Measurements from ENCODE around the gene DGKQ.

The DGKQ gene

DNA sequence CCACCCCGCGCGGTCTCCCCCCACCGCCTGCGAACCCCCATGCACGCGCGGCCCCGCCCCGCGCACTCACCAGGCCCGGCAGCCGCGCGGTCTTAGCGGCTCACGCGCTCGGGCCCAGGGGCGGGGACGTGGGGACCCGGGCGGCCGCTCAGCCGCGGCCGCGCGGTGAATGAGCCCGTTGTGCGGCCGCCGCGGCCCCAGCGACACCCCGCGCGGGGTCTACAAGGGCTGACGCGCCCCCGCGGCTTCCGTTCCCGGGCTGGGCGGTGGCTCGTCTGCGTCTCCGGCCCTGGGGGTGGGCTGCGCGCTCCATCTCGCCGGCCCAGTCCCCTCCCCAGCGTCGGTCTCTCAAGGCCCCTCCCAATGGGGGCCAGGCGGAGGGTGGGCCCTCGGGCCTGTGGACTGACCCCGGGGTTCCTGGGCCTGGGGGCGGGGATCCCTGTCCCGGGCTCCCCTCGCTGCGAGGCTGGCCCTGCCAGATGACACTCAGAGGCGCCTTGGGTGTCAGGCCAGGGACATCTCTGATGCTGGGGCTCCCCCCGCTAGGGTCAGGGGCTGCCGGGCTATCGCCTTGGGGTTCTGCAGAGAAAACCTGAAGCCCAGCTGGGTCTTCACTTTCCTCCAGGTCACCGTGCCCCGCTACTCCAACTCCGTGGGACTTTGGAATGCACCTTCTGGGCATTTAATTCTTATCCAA lies 24.2 kb upstream of the DGKQ start:
- Histone ChIP-seq H3K36me3 (ENCODE audit: control insufficient read depth, insufficient read depth, low read length) (no peaks in the 10 kb centered on the region), H3K27me3 (replicated peaks; ENCODE audit: control insufficient read depth, insufficient read depth, low read length) (peaks cover 5% of the 10 kb centered on the region), H3K4me3 (replicated peaks; ENCODE audit: low read depth, low read length) (no peak overlapping the region)
- no peak for DNase-seq (ENCODE audit: extremely low read depth, insufficient read length)
- no peak for TF ChIP-seq CTCF (IDR thresholded peaks at IDR 0.05; ENCODE audit: insufficient read depth, low read length, poor library complexity, severe bottlenecking)

DNA sequence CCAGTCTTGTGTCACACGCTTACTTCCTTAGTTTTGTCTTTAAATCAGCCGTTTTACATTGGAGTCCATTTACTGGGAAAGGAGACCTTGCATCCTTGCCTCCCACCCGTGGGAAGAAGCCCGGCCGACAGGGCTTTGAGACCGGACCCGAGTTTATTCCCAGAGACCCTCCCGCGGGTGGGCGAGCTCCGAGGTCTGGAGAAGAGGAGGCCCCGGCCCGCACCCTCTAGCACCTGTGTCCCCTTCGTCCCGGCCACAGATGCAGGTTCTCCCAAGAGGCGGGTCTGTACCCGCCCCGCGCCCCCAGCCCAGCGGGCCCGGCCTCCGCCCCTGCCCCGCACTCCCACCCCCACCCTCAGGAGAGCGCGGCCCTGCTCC lies 23.6 kb upstream of the DGKQ start:
- Histone ChIP-seq H3K4me3 (replicated peaks; ENCODE audit: low read depth, low read length) (no peak overlapping the region), H3K27me3 (replicated peaks; ENCODE audit: control insufficient read depth, insufficient read depth, low read length) (peaks cover 5% of the 10 kb centered on the region), H3K36me3 (ENCODE audit: control insufficient read depth, insufficient read depth, low read length) (no peaks in the 10 kb centered on the region; the same call in 1 of the 2 replicates)
- no peak for TF ChIP-seq CTCF (IDR thresholded peaks at IDR 0.05; ENCODE audit: insufficient read depth, low read length, poor library complexity, severe bottlenecking)
- no peak for DNase-seq (ENCODE audit: extremely low read depth, insufficient read length)

- Histone ChIP-seq H3K4me3 (replicated peaks; ENCODE audit: low read depth, low read length) (no peak overlapping the region), H3K36me3 (ENCODE audit: control insufficient read depth, insufficient read depth, low read length) (no peaks in the 10 kb centered on the region; the same call in 1 of the 2 replicates), H3K27me3 (replicated peaks; ENCODE audit: control insufficient read depth, insufficient read depth, low read length) (peaks cover 5% of the 10 kb centered on the region)
- DNase-seq (ENCODE audit: extremely low read depth, insufficient read length): no peak
- TF ChIP-seq CTCF (IDR thresholded peaks at IDR 0.05; ENCODE audit: insufficient read depth, low read length, poor library complexity, severe bottlenecking): no peak
Observed at GRCh38 chr4:996030-996996, 22.9 kb upstream of the DGKQ start.

- no peak for TF ChIP-seq CTCF (IDR thresholded peaks at IDR 0.05; ENCODE audit: insufficient read depth, low read length, poor library complexity, severe bottlenecking)
- Histone ChIP-seq H3K36me3 (ENCODE audit: control insufficient read depth, insufficient read depth, low read length) (no peaks in the 10 kb centered on the region; the same call in 1 of the 2 replicates), H3K4me3 (replicated peaks; ENCODE audit: low read depth, low read length) (no peak overlapping the region), H3K27me3 (replicated peaks; ENCODE audit: control insufficient read depth, insufficient read depth, low read length) (peaks cover 5% of the 10 kb centered on the region)
- DNase-seq (ENCODE audit: extremely low read depth, insufficient read length): no peak
Observed at GRCh38 chr4:995311-996026, 22.1 kb upstream of the DGKQ start.

- DNase-seq (ENCODE audit: extremely low read depth, insufficient read length): no peak
- Histone ChIP-seq H3K36me3 (ENCODE audit: control insufficient read depth, insufficient read depth, low read length) (no peaks in the 10 kb centered on the region; the same call in none of the 2 replicates), H3K27me3 (replicated peaks; ENCODE audit: control insufficient read depth, insufficient read depth, low read length) (peaks cover under 1% of the 10 kb centered on the region), H3K4me3 (replicated peaks; ENCODE audit: low read depth, low read length) (peak within 1 kb of the TSS; percentile 28; the same call in 1 of the 2 replicates)
- TF ChIP-seq CTCF (IDR thresholded peaks at IDR 0.05; ENCODE audit: insufficient read depth, low read length, poor library complexity, severe bottlenecking): no peak
Observed at GRCh38 chr4:993111-994029, 20.0 kb upstream of the DGKQ start, which contains the start of gene SLC26A1. TSS of gene SLC26A1 (minus strand) at chr4:993404. CDS start at chr4:991703, 1,701 bp downstream.

Data from GM06990 (cell line).